ENCODE measurements around the gene SH3YL1. TPM values are rescaled to one million over a fixed set of nuclear protein-coding genes. Genes with fewer than 3 reads are reported as not detected.

Gene SH3YL1
- total and polyA plus RNA-seq, 4 donors, result 35.1 to 121 (median 54.3) TPM

DNA sequence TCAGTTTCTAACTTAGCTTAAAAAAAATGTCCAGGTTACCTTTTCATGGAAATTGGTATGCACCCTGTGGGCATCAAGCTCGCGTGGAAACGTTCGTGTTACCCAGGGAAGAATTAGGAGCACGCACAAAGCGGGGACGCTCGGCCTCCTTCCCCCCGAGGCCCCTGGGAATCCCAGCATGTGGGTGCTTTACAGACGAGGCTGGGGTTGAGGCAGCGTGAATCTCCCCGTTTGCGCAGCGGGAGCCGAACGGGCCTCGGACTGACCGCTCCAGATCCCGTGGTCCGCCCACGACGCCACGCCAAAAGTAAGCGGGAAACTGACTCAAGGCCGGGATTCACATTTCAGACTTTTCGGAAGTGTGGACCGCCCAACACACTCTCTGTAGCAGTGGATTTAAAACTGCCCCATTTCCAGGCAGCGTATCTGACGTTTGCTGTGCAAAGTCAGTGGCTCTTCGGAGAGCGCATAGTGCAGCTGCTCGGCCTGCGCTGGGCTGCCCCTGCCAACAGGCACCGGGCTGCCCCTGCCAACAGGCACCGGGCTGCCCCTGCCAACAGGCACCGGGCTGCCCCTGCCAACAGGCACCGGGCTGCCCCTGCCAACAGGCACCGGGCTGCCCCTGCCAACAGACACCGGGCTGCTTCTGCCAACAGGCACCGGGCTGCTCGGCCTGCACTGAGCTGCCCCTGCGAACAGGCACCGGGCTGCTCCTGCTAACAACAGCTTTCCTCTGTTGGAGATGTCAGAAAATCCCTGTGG, 49.7 kb downstream of the SH3YL1 start:
- 89 to 94% methylated on average over 43 of the region's 43 CpGs for WGBS, 2 donors
- TF ChIP-seq, protein P1, sequence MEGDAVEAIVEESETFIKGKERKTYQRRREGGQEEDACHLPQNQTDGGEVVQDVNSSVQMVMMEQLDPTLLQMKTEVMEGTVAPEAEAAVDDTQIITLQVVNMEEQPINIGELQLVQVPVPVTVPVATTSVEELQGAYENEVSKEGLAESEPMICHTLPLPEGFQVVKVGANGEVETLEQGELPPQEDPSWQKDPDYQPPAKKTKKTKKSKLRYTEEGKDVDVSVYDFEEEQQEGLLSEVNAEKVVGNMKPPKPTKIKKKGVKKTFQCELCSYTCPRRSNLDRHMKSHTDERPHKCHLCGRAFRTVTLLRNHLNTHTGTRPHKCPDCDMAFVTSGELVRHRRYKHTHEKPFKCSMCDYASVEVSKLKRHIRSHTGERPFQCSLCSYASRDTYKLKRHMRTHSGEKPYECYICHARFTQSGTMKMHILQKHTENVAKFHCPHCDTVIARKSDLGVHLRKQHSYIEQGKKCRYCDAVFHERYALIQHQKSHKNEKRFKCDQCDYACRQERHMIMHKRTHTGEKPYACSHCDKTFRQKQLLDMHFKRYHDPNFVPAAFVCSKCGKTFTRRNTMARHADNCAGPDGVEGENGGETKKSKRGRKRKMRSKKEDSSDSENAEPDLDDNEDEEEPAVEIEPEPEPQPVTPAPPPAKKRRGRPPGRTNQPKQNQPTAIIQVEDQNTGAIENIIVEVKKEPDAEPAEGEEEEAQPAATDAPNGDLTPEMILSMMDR (IDR thresholded peaks at IDR 0.05; ENCODE audit: control extremely low read depth, extremely low read depth), result no peak
- peak in 1 of 3 donors; percentile 47 for DNase-seq
- Histone ChIP-seq H3K27me3 (ENCODE audit: control insufficient read depth in 3 of 3, insufficient read depth in 3 of 3, low read length in 2 of 3) (no peaks in the 10 kb centered on the region), H3K9ac (ENCODE audit: insufficient read depth in 1 of 2, low read length in 2 of 2) (no peak overlapping the region), H3K36me3 (ENCODE audit: control insufficient read depth in 4 of 4, insufficient read depth in 4 of 4, low read length in 4 of 4) (peaks cover 0 to 1% (median under 1%) of the 10 kb centered on the region in 4 donors), H3K4me1 (ENCODE audit: control insufficient read depth in 5 of 5, insufficient read depth in 5 of 5, low read length in 5 of 5) (peaks cover 0 to 2% (median 0%) of the 10 kb centered on the region in 5 donors), H3K4me3 (no peak overlapping the region), H3K9me3 (ENCODE audit: control insufficient read depth in 4 of 4, insufficient read depth in 3 of 4, low read length in 3 of 4) (peaks cover 0 to 7% (median 5%) of the 10 kb centered on the region in 4 donors), H3K27ac (ENCODE audit: low read depth in 1 of 2, low read length in 1 of 2) (no peak overlapping the region)
- no peak for ATAC-seq (ENCODE audit: insufficient read depth, low FRiP score)

DNA sequence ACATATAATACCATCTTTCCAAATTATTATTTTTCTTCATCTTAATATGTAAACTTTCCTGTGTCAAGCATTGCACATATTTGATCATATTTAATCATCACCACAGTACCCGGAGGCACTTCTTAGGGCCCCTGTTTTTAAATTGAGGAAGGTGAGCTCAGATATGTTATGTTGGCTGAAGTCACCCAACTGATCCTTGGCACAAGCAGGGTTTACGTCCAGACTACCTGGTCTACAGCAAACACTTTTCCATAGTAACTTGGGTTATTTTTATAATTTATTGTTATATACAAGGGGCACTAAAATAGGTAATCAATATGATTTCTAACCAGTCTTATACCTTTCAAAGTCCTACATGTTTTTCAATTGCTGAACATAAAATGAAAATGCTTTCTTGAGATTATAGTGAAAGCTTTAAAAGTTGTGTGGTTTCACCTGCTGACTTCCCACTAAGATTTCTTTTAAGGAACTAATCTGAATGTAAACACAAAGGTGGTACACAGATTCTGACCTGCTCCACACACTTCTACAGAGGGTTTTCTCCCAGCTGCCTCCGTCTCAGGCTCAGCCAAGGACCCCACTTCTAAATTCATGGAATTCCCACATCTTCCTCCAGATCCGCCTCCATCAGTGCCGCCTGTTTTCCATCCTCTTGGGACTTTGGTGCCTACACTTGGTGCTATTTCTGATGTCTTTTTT, 52.2 kb downstream of the SH3YL1 start:
- DNase-seq, result no peak
- no peak for ATAC-seq (ENCODE audit: insufficient read depth, low FRiP score)

DNA sequence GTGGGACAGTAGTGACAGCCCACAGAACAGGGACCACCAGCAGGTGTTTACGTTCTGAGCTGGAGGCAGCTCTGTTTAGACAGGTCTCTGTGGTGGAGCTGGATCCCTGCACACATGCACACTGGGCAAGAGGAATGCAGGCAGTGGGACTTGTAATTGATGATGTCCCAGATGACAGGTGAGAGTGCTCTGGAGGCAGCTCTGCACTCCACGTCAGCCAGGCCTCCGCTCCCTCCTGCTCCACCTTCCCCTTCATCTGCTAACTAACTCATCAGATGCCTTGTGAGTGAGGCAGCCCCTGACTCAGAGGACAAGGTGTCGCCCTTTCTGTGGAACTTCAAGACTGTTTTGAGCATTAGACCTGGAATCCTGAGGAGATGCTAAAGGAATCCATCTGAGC, 53.2 kb downstream of the SH3YL1 start:
- no peak overlapping the region for H3K27ac ChIP-seq (ENCODE audit: low read depth in 1 of 2, low read length in 1 of 2)
- no peak overlapping the region for H3K9ac ChIP-seq (ENCODE audit: insufficient read depth in 1 of 2, low read length in 2 of 2)
- no peaks in the 10 kb centered on the region for H3K27me3 ChIP-seq (ENCODE audit: control insufficient read depth in 3 of 3, insufficient read depth in 3 of 3, low read length in 2 of 3)
- ATAC-seq (ENCODE audit: insufficient read depth, low FRiP score) (no peak), DNase-seq (no peak)
- no peaks in the 10 kb centered on the region for H3K36me3 ChIP-seq (ENCODE audit: control insufficient read depth in 4 of 4, insufficient read depth in 4 of 4, low read length in 4 of 4)
- H3K9me3 ChIP-seq (ENCODE audit: control insufficient read depth in 4 of 4, insufficient read depth in 3 of 4, low read length in 3 of 4), result peaks cover 0 to 7% (median 5%) of the 10 kb centered on the region in 4 donors
- peaks cover 0 to 2% (median 0%) of the 10 kb centered on the region in 5 donors for H3K4me1 ChIP-seq (ENCODE audit: control insufficient read depth in 5 of 5, insufficient read depth in 5 of 5, low read length in 5 of 5)
- WGBS, 2 donors, result 69 to 80% methylated on average over 4 of the region's 4 CpGs
- no peak overlapping the region for H3K4me3 ChIP-seq
- TF ChIP-seq, protein P1 (IDR thresholded peaks at IDR 0.05; ENCODE audit: control extremely low read depth, extremely low read depth), result no peak

More for the DNA sequence above, 52.2 kb downstream of the SH3YL1 start:
- H3K36me3 ChIP-seq (ENCODE audit: control insufficient read depth in 4 of 4, insufficient read depth in 4 of 4, low read length in 4 of 4), result no peaks in the 10 kb centered on the region
- WGBS, 2 donors, result 83 to 86% methylated on average over 5 of the region's 5 CpGs
- H3K9me3 ChIP-seq (ENCODE audit: control insufficient read depth in 4 of 4, insufficient read depth in 3 of 4, low read length in 3 of 4), result peaks cover 0 to 7% (median 5%) of the 10 kb centered on the region in 4 donors
- H3K4me1 ChIP-seq (ENCODE audit: control insufficient read depth in 5 of 5, insufficient read depth in 5 of 5, low read length in 5 of 5), result peaks cover 0 to 2% (median 0%) of the 10 kb centered on the region in 5 donors
- no peak overlapping the region for H3K4me3 ChIP-seq
- no peaks in the 10 kb centered on the region for H3K27me3 ChIP-seq (ENCODE audit: control insufficient read depth in 3 of 3, insufficient read depth in 3 of 3, low read length in 2 of 3)
- H3K27ac ChIP-seq (ENCODE audit: low read depth in 1 of 2, low read length in 1 of 2), result no peak overlapping the region
- TF ChIP-seq, protein P1 (IDR thresholded peaks at IDR 0.05; ENCODE audit: control extremely low read depth, extremely low read depth), result no peak
- no peak overlapping the region for H3K9ac ChIP-seq (ENCODE audit: insufficient read depth in 1 of 2, low read length in 2 of 2)

All from lung (tissue), 12 donors.